SU-DHL-6 (cell line): ENCODE measurements around the gene SH2D3A.

Experiments used
- EZH2phosphoT487 ChIP-seq: fragments of 200-600 bp; sonication (generic), shearing (Covaris generic); conservative IDR thresholded peaks from 2 replicates; pipeline ENCODE4 v1.6.1; 2018; ENCODE audit warnings: mild to moderate bottlenecking, antibody characterized with exemption, low read length, moderate library complexity, mixed read lengths
- TF ChIP-seq, protein P1 (sequence below): fragments of 200-600 bp; sonication (generic); IDR thresholded peaks from one replicate; pipeline ENCODE4 v1.5.1; 2017; ENCODE audit warnings: antibody characterized with exemption, mild to moderate bottlenecking, low read length, moderate library complexity; ENCODE audit not compliant: insufficient read depth, poor library complexity, severe bottlenecking

DNA sequence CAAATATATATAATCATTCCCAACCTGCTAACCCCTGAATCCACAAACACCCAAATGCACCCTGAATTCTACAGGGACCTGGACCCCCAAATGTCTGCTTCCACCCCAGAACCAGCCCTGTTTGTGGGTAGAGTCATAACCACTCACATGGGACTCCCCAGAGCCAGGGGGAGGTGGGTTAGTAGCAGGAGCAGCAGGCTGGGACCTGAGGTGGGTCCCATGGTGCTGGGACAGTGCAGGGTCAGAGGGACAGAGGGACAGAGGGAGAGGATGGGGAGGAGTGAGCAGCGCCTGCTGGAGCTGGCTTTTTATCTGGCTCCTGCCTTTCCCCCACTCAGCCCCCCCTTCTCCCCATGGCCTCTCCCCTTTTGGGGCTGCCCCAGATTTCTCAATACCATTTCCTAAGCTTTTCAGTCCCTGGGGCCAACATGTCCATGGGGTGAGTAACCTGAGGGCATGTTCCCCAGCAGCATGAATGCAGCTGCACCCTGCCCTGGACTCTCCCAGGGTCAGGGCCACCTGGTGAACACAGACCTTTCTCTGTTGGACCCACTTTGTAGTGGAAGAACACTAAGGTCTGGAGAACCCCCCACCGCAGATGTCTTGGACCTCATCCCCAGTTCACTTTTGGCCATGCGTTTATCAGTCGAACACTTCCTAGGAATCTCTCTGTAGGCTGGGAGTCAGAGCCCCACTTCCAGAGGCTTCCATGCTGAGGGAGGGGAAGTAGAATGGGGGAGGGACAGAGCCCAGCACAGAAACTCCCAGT lies 46.7 kb downstream of the SH2D3A start, which contains the start of gene C3:
- TF ChIP-seq, protein P1, sequence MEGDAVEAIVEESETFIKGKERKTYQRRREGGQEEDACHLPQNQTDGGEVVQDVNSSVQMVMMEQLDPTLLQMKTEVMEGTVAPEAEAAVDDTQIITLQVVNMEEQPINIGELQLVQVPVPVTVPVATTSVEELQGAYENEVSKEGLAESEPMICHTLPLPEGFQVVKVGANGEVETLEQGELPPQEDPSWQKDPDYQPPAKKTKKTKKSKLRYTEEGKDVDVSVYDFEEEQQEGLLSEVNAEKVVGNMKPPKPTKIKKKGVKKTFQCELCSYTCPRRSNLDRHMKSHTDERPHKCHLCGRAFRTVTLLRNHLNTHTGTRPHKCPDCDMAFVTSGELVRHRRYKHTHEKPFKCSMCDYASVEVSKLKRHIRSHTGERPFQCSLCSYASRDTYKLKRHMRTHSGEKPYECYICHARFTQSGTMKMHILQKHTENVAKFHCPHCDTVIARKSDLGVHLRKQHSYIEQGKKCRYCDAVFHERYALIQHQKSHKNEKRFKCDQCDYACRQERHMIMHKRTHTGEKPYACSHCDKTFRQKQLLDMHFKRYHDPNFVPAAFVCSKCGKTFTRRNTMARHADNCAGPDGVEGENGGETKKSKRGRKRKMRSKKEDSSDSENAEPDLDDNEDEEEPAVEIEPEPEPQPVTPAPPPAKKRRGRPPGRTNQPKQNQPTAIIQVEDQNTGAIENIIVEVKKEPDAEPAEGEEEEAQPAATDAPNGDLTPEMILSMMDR, result no peak
- no peak for TF ChIP-seq EZH2phosphoT487
